GM23338 (cell line): ENCODE data around the gene FAM20C. TPM values are rescaled to one million over a fixed set of nuclear protein-coding genes. Genes with fewer than 3 reads are reported as not detected.

Source experiments
- ATAC-seq: fragments of 200-7000 bp; cut with Tn5 transposase; 3 replicates; pipeline ENCODE4 v1.9.1; 2020
- DNase-seq: peaks from one replicate; pipeline ENCODE4 v3.0.0-alpha.2; 2015; ENCODE audit warnings: low spot score
- H2AFZ ChIP-seq: fragments of 200-600 bp; sonication (generic); 2 replicates; pipeline ENCODE4 v1.8.0; 2016; ENCODE audit warnings: antibody characterized with exemption, mild to moderate bottlenecking, moderate library complexity
- H3F3A ChIP-seq: fragments of 200-600 bp; sonication (generic); replicated peaks from 2 replicates; pipeline ENCODE4 v1.8.0; 2017; ENCODE audit warnings: antibody characterized with exemption, mixed run types, low read depth
- H3K27ac ChIP-seq: fragments of 200-600 bp; sonication (generic); 2 replicates; pipeline ENCODE4 v1.6.1; 2016; ENCODE audit warnings: low read depth
- H3K27me3 ChIP-seq: fragments of 200-600 bp; sonication (generic); 2 replicates; pipeline ENCODE4 v1.8.0; 2016; ENCODE audit warnings: mild to moderate bottlenecking, mixed run types, moderate library complexity; ENCODE audit not compliant: insufficient read depth
- H3K36me3 ChIP-seq: fragments of 200-600 bp; sonication (generic); 2 replicates; pipeline ENCODE4 v1.8.0; 2016; ENCODE audit warnings: mild to moderate bottlenecking; ENCODE audit not compliant: insufficient read depth
- H3K4me1 ChIP-seq: fragments of 200-600 bp; sonication (generic); 2 replicates; pipeline ENCODE4 v1.8.0; 2016; ENCODE audit warnings: mild to moderate bottlenecking, moderate library complexity; ENCODE audit not compliant: insufficient read depth
- H3K4me2 ChIP-seq: fragments of 200-600 bp; sonication (generic); 2 replicates; pipeline ENCODE4 v1.7.1; 2017; ENCODE audit warnings: mixed run types
- H3K4me3 ChIP-seq: fragments of 200-600 bp; sonication (generic); 2 replicates; pipeline ENCODE4 v1.6.1; 2016; ENCODE audit warnings: mixed run types
- H3K79me2 ChIP-seq: fragments of 200-600 bp; sonication (generic); replicated peaks from 2 replicates; pipeline ENCODE4 v1.8.0; 2017; ENCODE audit warnings: mild to moderate bottlenecking; ENCODE audit not compliant: insufficient read depth
- H3K9me2 ChIP-seq: fragments of 200-600 bp; sonication (generic); 2 replicates; pipeline ENCODE4 v1.8.0; 2017; ENCODE audit not compliant: insufficient read depth
- H4K20me1 ChIP-seq: fragments of 200-600 bp; sonication (generic); replicated peaks from 2 replicates; pipeline ENCODE4 v1.8.0; 2017; ENCODE audit warnings: mild to moderate bottlenecking; ENCODE audit not compliant: insufficient read depth
- H3K27ac Mint-ChIP-seq: 2 replicates; pipeline ENCODE4 v1.8.0; 2020; ENCODE audit warnings: inconsistent platforms, mild to moderate bottlenecking, moderate library complexity, mixed read lengths
- H3K27me3 Mint-ChIP-seq: 3 replicates; pipeline ENCODE4 v1.8.0; 2022; ENCODE audit warnings: low read depth, mild to moderate bottlenecking, moderate library complexity, mixed read lengths, inconsistent platforms; ENCODE audit not compliant: insufficient read depth, poor library complexity
- H3K36me3 Mint-ChIP-seq: 3 replicates; pipeline ENCODE4 v1.8.0; 2021; ENCODE audit warnings: low read depth, mild to moderate bottlenecking, inconsistent platforms, moderate library complexity, mixed read lengths
- H3K4me1 Mint-ChIP-seq: 3 replicates; pipeline ENCODE4 v1.8.0; 2020; ENCODE audit warnings: mild to moderate bottlenecking, inconsistent platforms, mixed read lengths
- H3K4me3 Mint-ChIP-seq: 3 replicates; pipeline ENCODE4 v1.8.0; 2021; ENCODE audit warnings: moderate library complexity, mild to moderate bottlenecking, inconsistent platforms, mixed read lengths
- H3K9me3 Mint-ChIP-seq: 3 replicates; pipeline ENCODE4 v1.8.0; 2020; ENCODE audit warnings: moderate library complexity, mild to moderate bottlenecking, inconsistent platforms, mixed read lengths
- EZH2 ChIP-seq: fragments of 200-600 bp; sonication (generic); IDR thresholded peaks from one replicate; pipeline ENCODE4 v1.8.0; 2017; ENCODE audit warnings: antibody characterized with exemption, mild to moderate bottlenecking, low read depth; ENCODE audit not compliant: unreplicated experiment
- EZH2phosphoT487 ChIP-seq: fragments of 200-600 bp; sonication (generic); IDR thresholded peaks from one replicate; pipeline ENCODE4 v1.8.1; 2018; ENCODE audit warnings: antibody characterized with exemption; ENCODE audit not compliant: unreplicated experiment
- JUNB ChIP-seq: IDR thresholded peaks from one replicate; pipeline ENCODE4 v1.6.1; 2016; ENCODE audit warnings: antibody characterized with exemption; ENCODE audit not compliant: unreplicated experiment
- POLR2AphosphoS5 ChIP-seq: IDR thresholded peaks from 2 replicates; pipeline ENCODE4 v1.6.1; 2016; ENCODE audit warnings: antibody characterized with exemption, low read depth
- ZNF331 ChIP-seq: fragments of 250-450 bp; sonication (Bioruptor Pico); IDR thresholded peaks from 2 replicates; pipeline ENCODE4 v1.5.0; 2020; ENCODE audit warnings: low read depth, mild to moderate bottlenecking, moderate library complexity
- polyA plus RNA-seq: library from polyadenylated mRNA; unstranded; fragments of >200 nt; fragmentation: Nextera tagmentation; extraction: Ambion mirVana; gene quantifications from 2 replicates; pipeline ENCODE4 v1.2.1, GENCODE V29; 2016
- total RNA-seq: library from RNA; depleted of rRNA; stranded (reverse); fragments of >200 nt; shearing (Covaris generic); gene quantifications from 2 replicates; pipeline ENCODE4 v1.2.3, GENCODE V29; 2014
- TF ChIP-seq, protein P1 (sequence below): IDR thresholded peaks from 2 replicates; pipeline ENCODE4 v1.6.1; 2016; ENCODE audit warnings: antibody characterized with exemption
- TF ChIP-seq, protein P2 (sequence below), 2 experiments: fragments of 200-600 bp in 1 of 2; sonication (generic) in 1 of 2; conservative IDR thresholded peaks; 2 replicates each; pipeline versions ENCODE4 v1.5.1 to v1.6.1; 2016 to 2017; ENCODE audit warnings: antibody characterized with exemption in 2 of 2, low read depth in 2 of 2, mild to moderate bottlenecking in 2 of 2, moderate library complexity in 1 of 2

Gene FAM20C
- total and polyA plus RNA-seq, 2 experiments from 2014 or later = 7.6 to 24.8 TPM

DNA sequence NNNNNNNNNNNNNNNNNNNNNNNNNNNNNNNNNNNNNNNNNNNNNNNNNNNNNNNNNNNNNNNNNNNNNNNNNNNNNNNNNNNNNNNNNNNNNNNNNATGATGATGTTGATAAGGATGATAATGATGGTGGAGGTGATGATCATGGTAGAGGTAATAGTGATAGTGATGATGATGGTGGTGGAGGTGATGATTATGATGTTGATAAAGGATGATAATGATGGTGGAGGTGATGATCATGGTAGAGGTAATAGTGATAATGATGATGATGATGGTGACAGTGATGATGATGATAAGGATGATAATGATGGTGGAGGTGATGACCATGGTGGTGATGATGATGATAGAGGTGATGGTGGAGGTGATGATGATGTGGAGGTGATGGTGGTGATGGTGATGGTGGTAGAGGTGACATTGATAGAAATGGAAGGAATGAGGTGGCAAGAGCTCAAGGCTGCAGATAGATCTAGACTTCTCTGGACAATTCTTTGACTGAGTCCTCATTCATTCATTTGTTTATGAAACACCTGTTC, 47.8 kb downstream of the FAM20C start:
- H3K36me3 Mint-ChIP-seq = peaks cover 24% of the 10 kb centered on the region
- TF ChIP-seq EZH2 (no peak), ZNF331 (CRISPR knock-in tag) (no peak), POLR2AphosphoS5 (no peak), JUNB (no peak)
- Histone ChIP-seq H4K20me1 (no peaks in the 10 kb centered on the region), H3F3A (no peaks in the 10 kb centered on the region), H3K9me2 (peaks cover 4% of the 10 kb centered on the region; the same call in 1 of the 2 replicates), H3K36me3 (no peaks in the 10 kb centered on the region), H3K79me2 (peaks cover 8% of the 10 kb centered on the region; the same call in 1 of the 2 replicates), H3K27me3 (no peaks in the 10 kb centered on the region), H3K4me2 (no peak overlapping the region), H2AFZ (no peak overlapping the region), H3K4me1 (no peaks in the 10 kb centered on the region), H3K4me3 (no peak overlapping the region), H3K27ac (no peak overlapping the region)
- H3K27me3 Mint-ChIP-seq = peaks cover 8% of the 10 kb centered on the region
- no peak overlapping the region for H3K27ac Mint-ChIP-seq
- DNase-seq (no peak), ATAC-seq (no peak)
- no peak overlapping the region for H3K4me3 Mint-ChIP-seq
- no peaks in the 10 kb centered on the region for H3K4me1 Mint-ChIP-seq
- H3K9me3 Mint-ChIP-seq = peaks cover 12% of the 10 kb centered on the region; the same call in 2 of the 3 replicates

DNA sequence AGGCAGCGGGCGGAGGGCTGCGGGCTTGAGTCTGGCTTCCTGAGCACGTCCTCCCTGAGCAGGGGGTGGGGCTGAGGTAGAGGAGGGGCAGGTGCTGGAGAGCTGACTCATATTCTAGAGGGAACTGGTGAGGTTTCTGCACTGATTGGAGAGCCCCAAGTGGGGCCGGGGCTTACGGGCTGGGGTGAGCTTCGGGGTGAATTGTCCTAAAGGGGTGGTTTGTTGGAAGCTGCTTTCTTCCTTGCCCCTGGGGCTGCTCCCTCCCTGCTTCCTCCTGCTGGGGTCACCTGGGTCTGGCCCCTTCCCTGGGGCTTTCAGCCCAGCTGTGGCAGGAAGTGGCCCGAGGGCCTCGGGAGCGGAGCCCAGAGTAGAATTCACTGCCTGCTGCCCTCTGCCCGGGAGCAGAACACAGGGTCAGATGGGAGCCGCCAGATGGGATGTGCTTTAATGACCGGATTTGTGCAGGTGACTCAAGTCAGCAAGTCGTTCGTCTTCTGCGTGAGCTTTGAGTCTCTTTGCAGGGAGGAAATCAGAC, 48.6 kb downstream of the FAM20C start:
- H3K36me3 ChIP-seq = no peaks in the 10 kb centered on the region
- no peak overlapping the region for H3K27ac ChIP-seq
- no peaks in the 10 kb centered on the region for H3K4me1 Mint-ChIP-seq
- DNase-seq = no peak
- H3K9me3 Mint-ChIP-seq = peaks cover 12% of the 10 kb centered on the region; the same call in 2 of the 3 replicates
- no peak overlapping the region for H2AFZ ChIP-seq
- H4K20me1 ChIP-seq = no peaks in the 10 kb centered on the region
- peaks cover 4% of the 10 kb centered on the region; the same call in 1 of the 2 replicates for H3K9me2 ChIP-seq
- no peak overlapping the region for H3K4me3 Mint-ChIP-seq
- no peak overlapping the region for H3K27ac Mint-ChIP-seq
- TF ChIP-seq EZH2phosphoT487 = no peak
- no peak overlapping the region for H3K4me3 ChIP-seq
- H3K27me3 Mint-ChIP-seq = peaks cover 8% of the 10 kb centered on the region
- H3K79me2 ChIP-seq = peaks cover 8% of the 10 kb centered on the region; the same call in 1 of the 2 replicates
- ATAC-seq = peak; percentile 71
- peaks cover 22% of the 10 kb centered on the region for H3K36me3 Mint-ChIP-seq
- H3K4me2 ChIP-seq = no peak overlapping the region
- no peaks in the 10 kb centered on the region for H3K27me3 ChIP-seq
- no peaks in the 10 kb centered on the region for H3F3A ChIP-seq
- no peaks in the 10 kb centered on the region for H3K4me1 ChIP-seq

DNA sequence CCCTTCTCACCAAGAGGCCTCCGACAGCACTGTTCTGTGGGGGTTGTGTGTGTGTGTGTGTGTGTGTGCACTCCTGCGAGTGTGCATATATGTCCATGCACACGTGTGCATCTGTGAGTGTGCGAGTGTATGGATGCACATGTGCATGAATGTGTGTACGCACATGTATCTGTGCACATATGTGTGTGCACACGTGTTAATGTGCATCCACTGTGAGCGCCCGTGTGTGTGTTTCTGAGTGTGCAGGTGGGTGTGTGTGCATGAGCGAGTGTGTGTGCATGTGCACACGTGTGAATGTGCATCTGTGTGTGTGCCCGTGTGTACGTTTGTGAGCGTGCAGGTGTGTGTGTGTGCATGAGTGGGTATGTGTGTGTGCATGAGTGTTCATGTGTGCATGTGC, 49.1 kb downstream of the FAM20C start:
- H3K79me2 ChIP-seq = peaks cover 8% of the 10 kb centered on the region; the same call in 1 of the 2 replicates
- no peak overlapping the region for H3K27ac Mint-ChIP-seq
- no peak for TF ChIP-seq EZH2phosphoT487
- TF ChIP-seq, protein P1, sequence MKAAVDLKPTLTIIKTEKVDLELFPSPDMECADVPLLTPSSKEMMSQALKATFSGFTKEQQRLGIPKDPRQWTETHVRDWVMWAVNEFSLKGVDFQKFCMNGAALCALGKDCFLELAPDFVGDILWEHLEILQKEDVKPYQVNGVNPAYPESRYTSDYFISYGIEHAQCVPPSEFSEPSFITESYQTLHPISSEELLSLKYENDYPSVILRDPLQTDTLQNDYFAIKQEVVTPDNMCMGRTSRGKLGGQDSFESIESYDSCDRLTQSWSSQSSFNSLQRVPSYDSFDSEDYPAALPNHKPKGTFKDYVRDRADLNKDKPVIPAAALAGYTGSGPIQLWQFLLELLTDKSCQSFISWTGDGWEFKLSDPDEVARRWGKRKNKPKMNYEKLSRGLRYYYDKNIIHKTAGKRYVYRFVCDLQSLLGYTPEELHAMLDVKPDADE = no peak
- TF ChIP-seq, protein P2, sequence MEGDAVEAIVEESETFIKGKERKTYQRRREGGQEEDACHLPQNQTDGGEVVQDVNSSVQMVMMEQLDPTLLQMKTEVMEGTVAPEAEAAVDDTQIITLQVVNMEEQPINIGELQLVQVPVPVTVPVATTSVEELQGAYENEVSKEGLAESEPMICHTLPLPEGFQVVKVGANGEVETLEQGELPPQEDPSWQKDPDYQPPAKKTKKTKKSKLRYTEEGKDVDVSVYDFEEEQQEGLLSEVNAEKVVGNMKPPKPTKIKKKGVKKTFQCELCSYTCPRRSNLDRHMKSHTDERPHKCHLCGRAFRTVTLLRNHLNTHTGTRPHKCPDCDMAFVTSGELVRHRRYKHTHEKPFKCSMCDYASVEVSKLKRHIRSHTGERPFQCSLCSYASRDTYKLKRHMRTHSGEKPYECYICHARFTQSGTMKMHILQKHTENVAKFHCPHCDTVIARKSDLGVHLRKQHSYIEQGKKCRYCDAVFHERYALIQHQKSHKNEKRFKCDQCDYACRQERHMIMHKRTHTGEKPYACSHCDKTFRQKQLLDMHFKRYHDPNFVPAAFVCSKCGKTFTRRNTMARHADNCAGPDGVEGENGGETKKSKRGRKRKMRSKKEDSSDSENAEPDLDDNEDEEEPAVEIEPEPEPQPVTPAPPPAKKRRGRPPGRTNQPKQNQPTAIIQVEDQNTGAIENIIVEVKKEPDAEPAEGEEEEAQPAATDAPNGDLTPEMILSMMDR (conservative IDR thresholded peaks at IDR 0.05; ENCODE audit: low read depth in 2 of 2) = no peak

More for the DNA sequence above, 49.1 kb downstream of the FAM20C start:
- H3K4me3 ChIP-seq = no peak overlapping the region
- no peaks in the 10 kb centered on the region for H3F3A ChIP-seq
- H3K4me1 Mint-ChIP-seq = no peaks in the 10 kb centered on the region
- no peak for ATAC-seq
- no peak overlapping the region for H3K4me3 Mint-ChIP-seq
- peaks cover 4% of the 10 kb centered on the region; the same call in 1 of the 2 replicates for H3K9me2 ChIP-seq
- peaks cover 10% of the 10 kb centered on the region; the same call in 2 of the 3 replicates for H3K9me3 Mint-ChIP-seq
- DNase-seq = no peak
- no peaks in the 10 kb centered on the region for H3K4me1 ChIP-seq
- peaks cover 25% of the 10 kb centered on the region for H3K36me3 Mint-ChIP-seq
- H3K36me3 ChIP-seq = no peaks in the 10 kb centered on the region
- H3K27me3 Mint-ChIP-seq = peaks cover 8% of the 10 kb centered on the region
- no peak overlapping the region for H2AFZ ChIP-seq
- no peaks in the 10 kb centered on the region for H4K20me1 ChIP-seq
- H3K27me3 ChIP-seq = no peaks in the 10 kb centered on the region
- no peak overlapping the region for H3K4me2 ChIP-seq
- no peak overlapping the region for H3K27ac ChIP-seq
